LNCAP (cell line): ENCODE data around the gene XRN2.

ENCODE experiments used
- TF ChIP-seq, protein P1 (sequence below): fragments of 450-650 bp; IDR thresholded peaks from 2 replicates; pipeline ENCODE4 v1.5.1; 2017; ENCODE audit warnings: mild to moderate bottlenecking

XRN2 gene

DNA sequence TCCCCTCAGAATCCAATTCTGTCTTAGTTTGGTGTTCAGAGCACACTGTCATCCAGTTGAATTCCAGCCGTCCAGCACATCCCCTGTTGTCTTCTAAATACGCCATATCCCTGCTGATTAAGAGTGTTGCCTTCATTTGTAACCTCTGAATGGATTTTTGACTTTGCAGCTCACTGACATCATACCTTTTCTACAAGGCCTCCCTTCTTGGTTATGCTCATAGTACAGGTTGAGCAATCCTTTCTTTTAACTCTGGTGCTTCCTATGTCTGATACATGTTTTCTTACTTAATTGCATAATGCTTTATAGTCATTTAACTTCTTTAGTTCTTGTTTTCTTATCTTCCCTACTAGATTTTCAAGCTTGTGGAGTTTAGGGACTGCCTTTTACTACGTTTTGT, 36.4 kb downstream of the XRN2 start:
- TF ChIP-seq, protein P1, sequence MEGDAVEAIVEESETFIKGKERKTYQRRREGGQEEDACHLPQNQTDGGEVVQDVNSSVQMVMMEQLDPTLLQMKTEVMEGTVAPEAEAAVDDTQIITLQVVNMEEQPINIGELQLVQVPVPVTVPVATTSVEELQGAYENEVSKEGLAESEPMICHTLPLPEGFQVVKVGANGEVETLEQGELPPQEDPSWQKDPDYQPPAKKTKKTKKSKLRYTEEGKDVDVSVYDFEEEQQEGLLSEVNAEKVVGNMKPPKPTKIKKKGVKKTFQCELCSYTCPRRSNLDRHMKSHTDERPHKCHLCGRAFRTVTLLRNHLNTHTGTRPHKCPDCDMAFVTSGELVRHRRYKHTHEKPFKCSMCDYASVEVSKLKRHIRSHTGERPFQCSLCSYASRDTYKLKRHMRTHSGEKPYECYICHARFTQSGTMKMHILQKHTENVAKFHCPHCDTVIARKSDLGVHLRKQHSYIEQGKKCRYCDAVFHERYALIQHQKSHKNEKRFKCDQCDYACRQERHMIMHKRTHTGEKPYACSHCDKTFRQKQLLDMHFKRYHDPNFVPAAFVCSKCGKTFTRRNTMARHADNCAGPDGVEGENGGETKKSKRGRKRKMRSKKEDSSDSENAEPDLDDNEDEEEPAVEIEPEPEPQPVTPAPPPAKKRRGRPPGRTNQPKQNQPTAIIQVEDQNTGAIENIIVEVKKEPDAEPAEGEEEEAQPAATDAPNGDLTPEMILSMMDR: no peak

DNA sequence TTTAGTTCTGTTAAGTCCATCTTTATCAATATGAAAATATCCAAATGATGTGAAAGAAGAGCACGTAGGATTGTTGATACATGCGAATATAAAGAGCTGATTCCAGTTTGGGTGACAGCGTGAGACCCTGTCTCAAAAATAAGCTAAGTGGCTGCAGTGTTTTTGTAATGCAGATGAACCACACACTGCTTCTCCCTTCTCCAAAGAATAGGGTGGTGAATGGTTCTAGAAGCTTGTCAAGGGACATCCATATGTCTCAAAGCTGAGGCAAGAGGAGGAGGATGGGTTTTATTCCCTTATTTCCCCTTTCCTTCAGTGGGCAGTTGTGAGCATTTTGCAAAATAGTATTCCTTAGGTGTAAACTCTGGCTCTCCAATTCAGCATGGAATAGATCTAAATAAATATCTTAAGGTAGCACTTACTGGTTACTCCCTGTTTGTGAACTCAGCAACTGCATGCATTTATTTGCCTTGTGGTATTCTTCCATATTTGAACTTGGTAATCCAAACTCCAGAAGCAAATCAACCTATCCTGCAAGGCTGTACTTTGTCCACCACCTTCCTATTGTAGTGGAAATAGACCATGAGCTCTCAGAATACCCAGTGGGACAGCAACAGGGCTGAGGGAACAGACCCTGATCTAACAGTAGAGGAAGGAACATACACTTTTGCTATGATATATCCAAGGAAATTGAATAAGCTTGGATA, 38.0 kb downstream of the XRN2 start:
- TF ChIP-seq, protein P1: no peak

DNA sequence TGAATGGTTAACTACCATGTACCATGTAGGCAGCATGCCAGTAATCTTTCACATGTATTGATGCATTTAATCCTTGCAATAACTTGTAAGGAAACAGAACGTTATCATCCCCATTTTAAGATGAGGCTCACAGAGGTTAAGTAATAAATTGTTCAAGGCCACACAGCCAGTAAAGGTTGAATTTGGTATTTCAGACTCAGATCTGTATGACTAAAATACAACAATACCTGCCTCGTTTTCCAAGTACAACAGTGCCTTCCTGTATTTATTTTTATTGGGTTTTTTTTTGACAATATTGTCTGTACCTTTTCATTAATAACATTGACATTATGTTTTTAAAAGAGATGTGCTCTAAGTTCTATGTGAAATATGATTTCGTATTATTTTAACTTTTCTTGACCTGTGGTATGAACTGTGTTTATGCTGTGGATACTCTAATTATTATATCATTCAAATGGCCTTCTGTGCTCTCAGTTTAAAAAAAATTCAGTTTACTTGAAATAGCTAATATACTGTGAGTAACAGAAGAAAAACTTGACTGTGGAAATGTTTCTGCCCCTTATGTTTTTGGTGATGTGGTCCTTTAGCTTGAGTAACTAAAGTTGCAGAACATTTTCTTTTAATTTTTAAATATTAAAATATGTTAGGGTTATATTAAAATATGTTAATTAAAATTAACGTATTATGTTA, 39.7 kb downstream of the XRN2 start:
- TF ChIP-seq, protein P1: no peak

DNA sequence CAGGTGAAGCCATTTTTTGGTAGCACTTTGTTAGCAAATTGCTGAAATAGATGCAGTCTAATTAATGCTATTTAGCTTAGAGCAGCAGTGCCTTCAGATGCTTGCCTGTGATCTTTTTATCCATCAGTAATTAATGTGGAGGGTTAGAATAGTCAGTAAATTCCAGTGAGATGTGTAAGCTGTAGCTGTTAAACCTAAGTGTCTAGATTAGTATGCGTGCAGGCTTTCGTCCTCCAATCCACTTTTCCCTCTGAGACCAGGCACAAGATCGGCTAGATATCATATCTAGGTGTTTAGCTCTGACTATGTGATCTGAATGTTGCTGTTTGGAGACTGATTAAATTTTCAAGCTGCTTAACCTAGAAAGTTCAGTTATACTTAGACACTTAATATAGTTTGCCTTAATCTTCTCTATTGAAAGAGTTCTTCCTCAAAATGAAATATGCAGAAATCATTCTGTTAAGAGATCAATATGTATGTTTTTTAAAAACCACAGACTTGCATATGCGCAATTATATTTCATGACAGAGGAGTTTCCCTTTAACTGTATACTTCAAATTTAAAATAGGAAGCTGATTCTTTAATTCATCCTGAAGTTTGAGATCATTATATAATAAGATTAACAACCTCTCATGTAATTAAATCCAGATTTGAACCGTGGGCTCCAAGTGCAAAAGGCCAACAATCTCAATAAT, 41.2 kb downstream of the XRN2 start:
- TF ChIP-seq, protein P1: no peak

DNA sequence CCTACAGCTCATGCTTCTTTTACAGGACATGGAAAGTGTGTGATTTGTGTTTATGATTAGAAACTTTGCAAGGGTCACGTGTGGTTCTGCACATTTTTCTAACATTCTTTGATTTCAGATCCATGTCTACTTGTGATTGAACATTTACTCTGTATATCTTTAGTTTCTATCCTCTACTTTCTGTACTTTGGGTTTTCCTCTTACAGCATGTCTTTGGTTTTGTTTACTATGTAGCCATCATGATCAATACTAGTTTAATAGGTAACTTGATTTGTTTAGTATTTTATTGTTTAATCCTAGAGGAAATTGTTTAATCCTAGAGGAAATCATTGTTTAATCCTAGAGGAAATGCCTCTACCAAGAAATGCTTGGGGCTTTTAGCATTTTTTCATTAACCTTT, 41.8 kb downstream of the XRN2 start:
- TF ChIP-seq, protein P1: no peak

DNA sequence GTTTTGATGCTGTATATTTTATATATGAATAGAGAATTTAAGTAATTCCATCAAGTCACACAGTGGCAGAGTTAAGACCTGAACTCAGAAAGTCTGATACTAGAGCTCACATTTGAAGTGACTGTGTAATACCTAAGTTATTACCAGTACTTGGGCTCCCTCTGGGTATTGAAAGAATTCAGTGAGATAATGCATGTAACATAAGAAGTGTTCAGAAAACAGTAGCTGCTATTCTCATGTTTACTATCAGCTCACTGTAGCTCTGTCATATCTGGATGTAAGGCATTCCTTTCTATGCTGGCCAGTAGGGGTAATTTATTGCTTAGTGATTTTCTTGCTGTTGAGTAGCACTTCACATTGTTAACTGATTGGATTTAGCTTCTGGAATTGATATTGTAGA, 49.6 kb downstream of the XRN2 start:
- TF ChIP-seq, protein P1: no peak

DNA sequence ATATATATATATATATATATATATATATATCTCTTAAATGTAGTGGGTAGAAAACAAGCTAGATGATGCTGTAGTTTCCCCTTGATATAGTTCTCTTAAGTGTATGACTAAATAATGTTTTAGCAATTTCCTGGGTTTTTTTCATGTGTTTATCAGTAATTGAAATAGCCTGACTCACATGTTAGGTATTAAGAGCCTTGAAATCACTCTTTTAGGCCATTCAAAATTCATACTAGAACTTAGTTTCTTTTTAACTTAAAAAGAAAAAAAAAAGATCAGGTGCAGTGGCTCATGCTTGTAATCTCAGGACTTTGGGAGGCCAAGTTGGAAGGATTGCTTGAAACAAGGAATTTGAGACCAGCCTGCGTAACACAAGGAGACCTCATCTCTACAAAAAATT, 50.1 kb downstream of the XRN2 start:
- TF ChIP-seq, protein P1: no peak
